GM10248 (cell line): ENCODE data around the gene COL19A1.

Experiments used
- CTCF ChIA-PET: fragments of 300-600 bp; sonication (Branson Sonifier 250); formaldehyde crosslinking; extraction: SDS; loops from one replicate; lab custom pipeline; 2021; ENCODE audit warnings: antibody characterized with exemption; lab: Yijun Ruan, JAX
- POLR2A ChIA-PET: fragments of 350-650 bp; sonication (Branson Sonifier 250); formaldehyde crosslinking; extraction: SDS; loops from one replicate; lab custom pipeline; 2020; ENCODE audit warnings: antibody characterized with exemption; lab: Yijun Ruan, JAX
- DNase-seq: peaks from one replicate; pipeline ENCODE4 v3.0.0; 2012; ENCODE audit errors: extremely low spot score
- CTCF ChIP-seq: IDR thresholded peaks from 2 replicates; pipeline ENCODE4 v1.5.1; 2012; ENCODE audit warnings: mild to moderate bottlenecking, low read depth; ENCODE audit errors: extremely low read depth, missing control alignments, control extremely low read depth

The COL19A1 gene

GRCh38 chr6:70208235-70208790 is 342.0 kb downstream of the COL19A1 start:
- DNase-seq, result no peak
- CTCF ChIA-PET, result interaction anchor here (0.8 to 4.3 kb wide), 3 partner anchors 12 to 161 kb away, joined by 3 to 40 read pairs (median 4); no protein-coding TSS in a partner anchor
- no peak for TF ChIP-seq CTCF
- POLR2A ChIA-PET, result no interaction called here

DNA sequence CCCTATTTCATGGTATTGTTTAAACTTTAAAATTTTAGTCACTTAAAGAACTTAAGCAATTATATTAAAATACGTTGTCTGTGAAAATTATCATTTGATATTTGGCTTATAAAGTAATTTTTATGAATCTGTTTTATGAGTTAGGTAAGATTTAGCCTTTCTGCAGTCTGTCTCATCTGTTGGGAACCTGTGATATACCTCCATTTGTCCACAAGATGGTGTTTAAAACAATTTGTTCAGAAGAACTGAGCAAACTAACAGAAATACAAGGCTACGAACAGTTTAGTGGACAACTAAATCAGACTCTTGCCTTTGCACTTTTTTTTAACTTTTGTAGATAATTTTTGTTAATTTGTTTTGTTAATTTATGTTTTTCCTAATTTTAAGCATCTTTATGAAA is 344.1 kb downstream of the COL19A1 start:
- TF ChIP-seq CTCF, result peak; percentile 22
- ChIA-PET CTCF (interaction anchor here (3.2 kb wide), 1 partner anchor 11 kb away, joined by 38 read pairs; no protein-coding TSS in a partner anchor), POLR2A (no interaction called here)
- DNase-seq, result peak; percentile 14

DNA sequence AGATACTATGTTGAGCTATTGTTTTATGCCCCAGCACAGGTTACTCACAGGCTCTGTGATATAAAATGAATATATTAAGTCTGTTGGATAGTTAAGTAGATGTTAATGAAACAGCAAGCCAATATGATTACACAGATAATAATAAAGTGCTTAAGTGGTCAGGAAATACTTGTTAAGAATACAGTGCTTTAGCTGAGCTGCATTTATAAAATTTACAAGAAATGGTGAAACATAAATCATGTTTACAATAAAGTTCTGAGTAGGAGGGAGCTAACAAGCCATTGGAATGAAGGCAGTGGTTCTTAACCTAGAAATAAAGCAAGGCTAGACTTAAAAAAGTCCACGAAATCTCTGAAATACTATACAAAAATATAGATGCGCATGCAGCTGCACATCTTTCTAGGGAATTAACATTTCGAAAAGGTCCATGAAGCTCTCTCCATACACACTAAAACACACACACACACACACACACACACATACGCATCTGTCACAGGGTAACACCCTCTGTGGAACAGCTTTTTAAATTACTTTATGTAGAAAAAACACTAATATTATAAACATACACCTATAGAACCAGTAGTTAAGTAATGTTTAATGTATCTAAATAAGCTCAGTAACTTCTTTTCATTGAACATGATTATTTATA is 349.2 kb downstream of the COL19A1 start:
- no peak for TF ChIP-seq CTCF
- POLR2A ChIA-PET, result no interaction called here
- no peak for DNase-seq
- CTCF ChIA-PET, result interaction anchor here (0.6 to 3.0 kb wide), 4 partner anchors 10 to 740 kb away, joined by 3 to 15 read pairs (median 4); no protein-coding TSS in a partner anchor

DNA sequence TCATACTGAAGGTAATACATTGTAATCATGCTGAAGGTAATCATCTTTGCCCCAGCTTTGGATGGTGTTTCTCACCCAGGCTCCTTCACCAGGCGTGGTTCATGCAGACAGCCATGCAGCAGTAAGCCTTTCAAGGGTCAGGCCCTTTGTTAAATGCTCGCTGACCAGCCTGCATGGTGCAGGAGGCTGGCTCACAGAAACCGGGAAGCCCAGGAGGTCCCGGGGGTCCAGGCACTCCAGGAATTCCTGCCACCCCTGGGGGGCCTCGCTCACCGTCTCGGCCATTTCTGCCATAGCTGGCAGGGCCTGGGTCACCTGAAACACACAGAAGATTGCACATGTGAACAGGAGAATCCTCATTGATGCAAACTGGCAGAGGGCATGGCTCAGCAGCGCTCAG is 350.4 kb downstream of the COL19A1 start:
- no peak for DNase-seq
- CTCF ChIA-PET, result interaction anchor here (1.3 to 3.0 kb wide), 3 partner anchors 11 to 739 kb away, joined by 3 to 15 read pairs (median 4); no protein-coding TSS in a partner anchor
- no peak for TF ChIP-seq CTCF
- POLR2A ChIA-PET, result no interaction called here

DNA sequence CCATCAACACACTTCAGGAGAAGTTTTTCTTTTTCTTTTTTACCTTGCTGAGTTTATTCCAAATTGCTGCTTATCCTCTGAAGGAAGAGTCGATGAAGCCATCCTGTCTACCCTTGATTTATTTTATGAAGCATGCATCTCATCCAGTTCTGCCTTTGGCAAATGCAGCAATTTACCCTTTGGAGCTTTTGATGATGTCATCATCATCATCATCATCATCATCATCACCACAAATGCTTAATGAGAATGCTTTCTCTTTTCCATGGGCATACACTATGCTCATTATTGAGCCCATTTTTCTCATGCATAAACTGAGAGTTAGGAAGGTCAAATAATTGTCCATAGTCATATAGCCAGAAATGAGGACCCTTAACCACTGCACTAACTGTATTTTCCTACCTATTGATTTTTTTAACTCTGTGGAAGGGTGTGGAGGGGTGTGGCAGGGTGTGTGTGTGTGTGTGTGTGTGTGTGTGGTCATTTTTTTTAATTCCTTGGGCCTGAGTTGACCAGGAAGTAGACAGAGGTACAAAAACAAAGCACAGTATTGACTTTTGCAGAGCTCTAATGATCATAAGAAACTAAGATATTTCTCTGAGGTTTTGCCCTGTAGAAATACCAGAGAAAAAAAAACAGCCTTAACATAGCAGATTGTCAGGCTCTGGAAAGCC is 353.7 kb downstream of the COL19A1 start:
- ChIA-PET POLR2A (no interaction called here), CTCF (interaction anchor here (0.6 to 4.6 kb wide), 25 partner anchors 8 to 790 kb away, joined by 3 to 75 read pairs (median 7); partner anchors contain the start of gene B3GAT2)
- no peak for TF ChIP-seq CTCF
- DNase-seq, result no peak

GRCh38 chr6:70221025-70221714 is 354.8 kb downstream of the COL19A1 start:
- ChIA-PET POLR2A (no interaction called here), CTCF (interaction anchor here (0.6 to 4.6 kb wide), 50 partner anchors 9 to 1865 kb away, joined by 3 to 75 read pairs (median 5); partner anchors contain the start of gene B3GAT2)
- peak; percentile 43 for DNase-seq
- TF ChIP-seq CTCF, result peak; percentile 52
